PC-3 (cell line): ENCODE measurements around the gene SGPL1. TPM values are rescaled to one million over a fixed set of nuclear protein-coding genes. Genes with fewer than 3 reads are reported as not detected.

ENCODE experiments used
- ATAC-seq: fragments of 200-7000 bp; cut with Tn5 transposase; 2 replicates; pipeline ENCODE4 v1.9.1; 2020; ENCODE audit warnings: mild to moderate bottlenecking, moderate library complexity
- BruUV-seq: library from RNA; stranded (reverse); fragments of 400-500 nt; replicated peaks from 2 replicates; lab custom pipeline; 2021; lab: Mats Ljungman, UMichigan
- CTCF ChIA-PET: fragments of 300-600 bp; sonication (Branson Sonifier 250); formaldehyde crosslinking; loops from one replicate; lab custom pipeline; 2022; ENCODE audit warnings: antibody characterized with exemption; lab: Charles Lee
- POLR2A ChIA-PET: fragments of 300-600 bp; sonication (Branson Sonifier 250); formaldehyde crosslinking; loops from one replicate; lab custom pipeline; 2022; ENCODE audit warnings: antibody characterized with exemption; ENCODE audit not compliant: unreplicated experiment; lab: Charles Lee
- DNase-seq: peaks from one replicate; pipeline ENCODE4 v3.0.0-alpha.2; 2015
- H2AFZ ChIP-seq: fragments of 300-600 bp; sonication (generic); 2 replicates; pipeline ENCODE4 v1.6.0; 2016; ENCODE audit warnings: antibody characterized with exemption, low read length
- H3F3A ChIP-seq: fragments of 300-600 bp; sonication (generic); one replicate; pipeline ENCODE4 v1.6.0; 2017; ENCODE audit warnings: antibody characterized with exemption, low read length, control low read depth, mild to moderate bottlenecking; ENCODE audit not compliant: unreplicated experiment
- H3K27ac ChIP-seq: fragments of 300-600 bp; sonication (generic); 2 replicates; pipeline ENCODE4 v1.5.1; 2016; ENCODE audit warnings: mild to moderate bottlenecking, low read length
- H3K27me3 ChIP-seq: fragments of 300-600 bp; sonication (generic); 2 replicates; pipeline ENCODE4 v1.6.1; 2016; ENCODE audit warnings: low read length, mixed read lengths
- H3K36me3 ChIP-seq: fragments of 300-600 bp; sonication (generic); 2 replicates; pipeline ENCODE4 v1.6.1; 2016; ENCODE audit warnings: low read depth, mixed run types, low read length, mixed read lengths
- H3K4me1 ChIP-seq: fragments of 300-600 bp; sonication (generic); 2 replicates; pipeline ENCODE4 v1.5.1; 2016; ENCODE audit warnings: low read length; ENCODE audit not compliant: insufficient read depth
- H3K4me2 ChIP-seq: fragments of 300-600 bp; sonication (generic); 2 replicates; pipeline ENCODE4 v1.6.0; 2016; ENCODE audit warnings: low read length
- H3K4me3 ChIP-seq: fragments of 300-600 bp; sonication (generic); 2 replicates; pipeline ENCODE4 v1.5.1; 2016; ENCODE audit warnings: mild to moderate bottlenecking, low read length, mixed read lengths
- H3K79me2 ChIP-seq: fragments of 300-600 bp; sonication (generic); 2 replicates; pipeline ENCODE4 v1.6.1; 2017; ENCODE audit warnings: low read length, mixed read lengths
- H3K9ac ChIP-seq: fragments of 300-600 bp; sonication (generic); 2 replicates; pipeline ENCODE4 v1.6.0; 2016; ENCODE audit warnings: mild to moderate bottlenecking, low read length
- H3K9me2 ChIP-seq: fragments of 300-600 bp; sonication (generic); replicated peaks from 2 replicates; pipeline ENCODE4 v1.6.1; 2016; ENCODE audit warnings: mixed run types, low read length, mixed read lengths
- H3K9me3 ChIP-seq: fragments of 300-600 bp; sonication (generic); 2 replicates; pipeline ENCODE4 v1.6.1; 2016; ENCODE audit warnings: low read length, mixed read lengths
- H4K20me1 ChIP-seq: fragments of 300-600 bp; sonication (generic); 2 replicates; pipeline ENCODE4 v1.6.1; 2016; ENCODE audit warnings: low read length, mixed read lengths
- EZH2 ChIP-seq: fragments of 300-600 bp; sonication (generic); IDR thresholded peaks from one replicate; pipeline ENCODE4 v1.6.1; 2017; ENCODE audit warnings: antibody characterized with exemption, mild to moderate bottlenecking, low read length; ENCODE audit not compliant: unreplicated experiment
- EZH2phosphoT487 ChIP-seq: fragments of 300-600 bp; sonication (generic); IDR thresholded peaks from 2 replicates; pipeline ENCODE4 v1.6.1; 2018; ENCODE audit warnings: mild to moderate bottlenecking, antibody characterized with exemption, low read length, borderline replicate concordance
- intact Hi-C: fragments of 100-400 bp; cut with micrococcal nuclease; formaldehyde crosslinking; loops from 2 replicates; pipeline ENCODE4 v1.9.0; 2023
- total RNA-seq: library from RNA; depleted of rRNA; stranded (reverse); fragments of >200 nt; gene quantifications from 2 replicates; pipeline ENCODE4 v1.2.3, GENCODE V29; 2014
- TF ChIP-seq, protein P1 (sequence below): fragments of 300-600 bp; sonication (generic); conservative IDR thresholded peaks from 2 replicates; pipeline ENCODE4 v1.5.1; 2017; ENCODE audit warnings: antibody characterized with exemption, low read depth, mild to moderate bottlenecking, low read length

Gene SGPL1
- total RNA-seq, 1 experiment from 2014 or later: 77.6 TPM

DNA sequence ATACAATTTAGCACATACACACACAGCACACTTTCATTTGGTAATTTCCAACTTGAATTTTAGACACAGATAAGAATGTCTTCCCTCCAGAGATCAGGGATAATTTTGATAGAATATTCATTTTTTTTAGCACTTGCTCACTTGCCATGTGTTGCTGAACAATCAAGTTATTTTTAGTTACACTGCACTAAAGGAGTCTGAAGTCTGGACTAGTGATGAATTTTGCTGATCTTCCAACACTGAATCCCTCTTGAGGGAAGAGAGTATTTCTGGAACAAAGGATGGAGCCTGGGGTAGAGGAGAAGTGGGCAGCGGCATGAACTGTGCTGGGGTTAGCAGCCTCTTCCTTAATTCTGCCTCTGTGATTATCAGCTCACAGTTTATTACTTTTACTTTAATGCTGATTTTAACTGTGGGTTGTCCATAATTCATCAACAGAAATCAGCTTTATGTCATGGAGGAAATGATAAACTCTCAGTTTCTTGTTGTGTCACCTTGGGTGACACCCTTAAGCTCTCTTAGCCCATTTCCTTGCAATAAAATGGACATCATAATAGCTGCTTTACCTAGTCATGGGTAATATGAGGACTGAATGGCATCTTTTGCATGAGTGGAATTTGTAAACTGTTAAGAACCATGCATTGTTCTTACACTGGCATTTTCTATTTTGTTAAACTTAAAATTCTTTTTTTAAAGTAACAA is 32.1 kb downstream of the SGPL1 start:
- intact Hi-C loops: loop anchor here (2.0 kb wide), 1 partner anchor 31 kb away; no protein-coding TSS in a partner anchor
- no peaks in the 10 kb centered on the region for H3K27me3 ChIP-seq
- peaks cover 49% of the 10 kb centered on the region for H3K4me1 ChIP-seq
- CTCF ChIA-PET: no interaction called here
- no peak overlapping the region for H3K4me3 ChIP-seq
- H4K20me1 ChIP-seq: peaks cover 5% of the 10 kb centered on the region; the same call in 1 of the 2 replicates
- DNase-seq (no peak), ATAC-seq (no peak)
- H3K36me3 ChIP-seq: peaks cover 35% of the 10 kb centered on the region; the same call in 1 of the 2 replicates
- H2AFZ ChIP-seq: no peak overlapping the region
- peaks cover 2% of the 10 kb centered on the region for H3F3A ChIP-seq
- BruUV-seq: no TSS peak
- H3K27ac ChIP-seq: no peak overlapping the region
- no peak overlapping the region for H3K9ac ChIP-seq
- TF ChIP-seq EZH2 (no peak), EZH2phosphoT487 (no peak)
- TF ChIP-seq, protein P1, sequence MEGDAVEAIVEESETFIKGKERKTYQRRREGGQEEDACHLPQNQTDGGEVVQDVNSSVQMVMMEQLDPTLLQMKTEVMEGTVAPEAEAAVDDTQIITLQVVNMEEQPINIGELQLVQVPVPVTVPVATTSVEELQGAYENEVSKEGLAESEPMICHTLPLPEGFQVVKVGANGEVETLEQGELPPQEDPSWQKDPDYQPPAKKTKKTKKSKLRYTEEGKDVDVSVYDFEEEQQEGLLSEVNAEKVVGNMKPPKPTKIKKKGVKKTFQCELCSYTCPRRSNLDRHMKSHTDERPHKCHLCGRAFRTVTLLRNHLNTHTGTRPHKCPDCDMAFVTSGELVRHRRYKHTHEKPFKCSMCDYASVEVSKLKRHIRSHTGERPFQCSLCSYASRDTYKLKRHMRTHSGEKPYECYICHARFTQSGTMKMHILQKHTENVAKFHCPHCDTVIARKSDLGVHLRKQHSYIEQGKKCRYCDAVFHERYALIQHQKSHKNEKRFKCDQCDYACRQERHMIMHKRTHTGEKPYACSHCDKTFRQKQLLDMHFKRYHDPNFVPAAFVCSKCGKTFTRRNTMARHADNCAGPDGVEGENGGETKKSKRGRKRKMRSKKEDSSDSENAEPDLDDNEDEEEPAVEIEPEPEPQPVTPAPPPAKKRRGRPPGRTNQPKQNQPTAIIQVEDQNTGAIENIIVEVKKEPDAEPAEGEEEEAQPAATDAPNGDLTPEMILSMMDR: no peak
- peaks cover 16% of the 10 kb centered on the region for H3K79me2 ChIP-seq
- no peak overlapping the region for H3K4me2 ChIP-seq
- POLR2A ChIA-PET: no interaction called here
- no peaks in the 10 kb centered on the region for H3K9me2 ChIP-seq
- no peaks in the 10 kb centered on the region for H3K9me3 ChIP-seq

DNA sequence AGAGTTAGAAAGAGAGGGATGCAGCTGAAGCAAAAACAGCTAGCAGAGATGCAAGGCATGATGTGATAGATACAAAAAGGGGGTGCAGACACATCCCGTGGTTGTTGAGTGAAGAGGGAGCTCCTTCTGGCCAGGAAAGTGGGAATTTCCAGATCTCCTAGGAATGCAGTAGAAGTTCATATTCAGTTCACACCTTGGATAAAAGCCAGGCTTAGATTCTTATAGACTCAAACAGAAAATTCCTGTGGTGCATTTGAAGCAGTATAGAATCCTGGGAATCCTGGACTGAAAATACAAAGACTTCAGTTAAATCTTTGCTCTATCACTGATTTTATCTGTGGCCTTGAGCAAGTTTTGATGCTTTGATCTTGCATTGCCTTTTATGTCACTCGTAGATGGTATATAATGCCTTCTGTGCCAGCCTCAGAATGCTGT is 33.9 kb downstream of the SGPL1 start:
- no peak for TF ChIP-seq EZH2
- TF ChIP-seq, protein P1: no peak
- TF ChIP-seq EZH2phosphoT487: no peak
- ATAC-seq (peak; percentile 19; the same call in 1 of the 2 replicates), DNase-seq (peak; percentile 76)
- intact Hi-C loops: loop anchor here (2.0 kb wide), 1 partner anchor 33 kb away; no protein-coding TSS in a partner anchor
- no peak overlapping the region for H3K9ac ChIP-seq
- peaks cover 46% of the 10 kb centered on the region; the same call in 1 of the 2 replicates for H3K36me3 ChIP-seq
- ChIA-PET CTCF (no interaction called here), POLR2A (interaction anchor here (0.6 kb wide), 1 partner anchor 33 kb away, joined by 4 read pairs; no protein-coding TSS in a partner anchor)
- H3F3A ChIP-seq: no peaks in the 10 kb centered on the region
- H3K4me2 ChIP-seq: no peak overlapping the region
- no peaks in the 10 kb centered on the region for H3K9me3 ChIP-seq
- no peak overlapping the region for H2AFZ ChIP-seq
- no peaks in the 10 kb centered on the region for H3K79me2 ChIP-seq
- H3K27me3 ChIP-seq: no peaks in the 10 kb centered on the region
- peaks cover 33% of the 10 kb centered on the region for H3K4me1 ChIP-seq
- H3K4me3 ChIP-seq: no peak overlapping the region
- no peaks in the 10 kb centered on the region for H3K9me2 ChIP-seq
- no peak overlapping the region for H3K27ac ChIP-seq
- no peaks in the 10 kb centered on the region for H4K20me1 ChIP-seq
- BruUV-seq: no TSS peak

DNA sequence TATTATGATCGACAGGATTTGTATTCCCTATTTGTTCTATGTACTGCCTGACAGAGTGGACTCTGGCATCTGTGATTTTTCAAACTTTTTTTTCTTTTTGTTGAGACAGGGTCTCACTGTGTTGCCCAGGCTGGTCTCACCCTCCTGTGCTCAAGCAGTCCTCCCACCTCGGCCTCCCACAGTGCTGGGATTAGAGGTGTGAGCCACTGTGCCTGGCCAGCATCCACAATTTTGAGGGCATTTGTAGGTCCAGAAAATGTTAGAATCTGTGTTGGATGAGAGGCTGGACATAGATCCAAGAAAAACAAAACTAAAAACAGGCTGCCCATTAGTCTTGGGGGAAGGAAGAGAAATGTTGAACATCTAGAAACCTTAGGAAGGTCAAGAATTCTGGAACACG is 34.3 kb downstream of the SGPL1 start:
- H2AFZ ChIP-seq: no peak overlapping the region
- H3K9ac ChIP-seq: no peak overlapping the region
- H3F3A ChIP-seq: no peaks in the 10 kb centered on the region
- H3K27ac ChIP-seq: no peak overlapping the region
- DNase-seq: no peak
- H3K4me3 ChIP-seq: no peak overlapping the region
- intact Hi-C loops: no loop called here
- TF ChIP-seq, protein P1: no peak
- TF ChIP-seq EZH2: no peak
- no peak for TF ChIP-seq EZH2phosphoT487
- ATAC-seq: no peak
- no peaks in the 10 kb centered on the region for H3K9me3 ChIP-seq
- no peaks in the 10 kb centered on the region for H3K27me3 ChIP-seq
- ChIA-PET CTCF (no interaction called here), POLR2A (no interaction called here)
- H3K36me3 ChIP-seq: peaks cover 50% of the 10 kb centered on the region; the same call in 1 of the 2 replicates
- H3K4me2 ChIP-seq: no peak overlapping the region
- H3K9me2 ChIP-seq: no peaks in the 10 kb centered on the region
- no peaks in the 10 kb centered on the region for H4K20me1 ChIP-seq
- no TSS peak for BruUV-seq
- H3K79me2 ChIP-seq: no peaks in the 10 kb centered on the region
- H3K4me1 ChIP-seq: peaks cover 28% of the 10 kb centered on the region
